Measurements from ENCODE around the gene ZDHHC6.
"Not testable (repeated sequence)": the region's sequence is repeated elsewhere in the genome, so short reads cannot be mapped to it uniquely, and the experiment has no call there.

The ZDHHC6 gene

GRCh38 chr10:112388548-112388947 is 58.2 kb downstream of the ZDHHC6 start:
- no peak for DNase-seq

GRCh38 chr10:112388056-112388455 is 58.7 kb downstream of the ZDHHC6 start:
- not testable (repeated sequence) for DNase-seq

GRCh38 chr10:112385201-112385600 is 61.5 kb downstream of the ZDHHC6 start:
- no peak for DNase-seq

GRCh38 chr10:112384141-112384540 is 62.6 kb downstream of the ZDHHC6 start:
- no peak for DNase-seq

- DNase-seq, result peak in 1 of 2 experiments; percentile 13
Observed at GRCh38 chr10:112383325-112383724, 63.4 kb downstream of the ZDHHC6 start.

GRCh38 chr10:112382515-112383235 is 64.0 kb downstream of the ZDHHC6 start:
- no peak for DNase-seq
